Panc1 (cell line): ENCODE results near the gene TMPRSS13. TPM values are rescaled to one million over a fixed set of nuclear protein-coding genes. Genes with fewer than 3 reads are reported as not detected.

Source experiments
- ATAC-seq: fragments of 200-7000 bp; cut with Tn5 transposase; 2 replicates; pipeline ENCODE4 v1.9.1; 2020; ENCODE audit warnings: mild to moderate bottlenecking, moderate library complexity
- BruUV-seq: library from RNA; stranded (reverse); fragments of 400-500 nt; replicated peaks from 2 replicates; lab custom pipeline; 2021; lab: Mats Ljungman, UMichigan
- CTCF ChIA-PET: fragments of 300-600 bp; sonication (Branson Sonifier 250); formaldehyde crosslinking; loops from one replicate; lab custom pipeline; 2022; ENCODE audit warnings: antibody characterized with exemption; lab: Charles Lee
- POLR2A ChIA-PET: fragments of 300-600 bp; sonication (Branson Sonifier 250); formaldehyde crosslinking; loops from one replicate; lab custom pipeline; 2022; ENCODE audit warnings: antibody characterized with exemption; lab: Charles Lee
- DNase-seq: peaks from one replicate; pipeline ENCODE4 v3.0.0-alpha.2; 2010; ENCODE audit warnings: low read depth, low spot score
- H3K27ac ChIP-seq: 2 replicates; pipeline ENCODE4 v1.5.1; 2011; ENCODE audit warnings: mild to moderate bottlenecking, low read length, inconsistent platforms
- H3K27me3 ChIP-seq: fragments of 200-500 bp; sonication (Bioruptor generic); 2 replicates; pipeline ENCODE4 v1.6.0; 2014; ENCODE audit warnings: low read length, inconsistent platforms; ENCODE audit not compliant: control insufficient read depth, insufficient read depth
- H3K36me3 ChIP-seq: fragments of 200-500 bp; sonication (Bioruptor generic); 2 replicates; pipeline ENCODE4 v1.5.1; 2014; ENCODE audit warnings: inconsistent platforms, mild to moderate bottlenecking, low read length, moderate library complexity; ENCODE audit not compliant: control insufficient read depth, insufficient read depth
- H3K4me1 ChIP-seq: 2 replicates; pipeline ENCODE4 v1.5.1; 2011; ENCODE audit warnings: inconsistent platforms, mild to moderate bottlenecking, low read length, moderate library complexity; ENCODE audit not compliant: control insufficient read depth, insufficient read depth
- H3K4me3 ChIP-seq, 2 experiments: 2 replicates each; pipeline ENCODE4 v1.5.1; 2011 to 2012; ENCODE audit warnings: low read depth in 2 of 2, low read length in 2 of 2, mild to moderate bottlenecking in 2 of 2, inconsistent platforms in 1 of 2, moderate library complexity in 1 of 2
- H3K9me3 ChIP-seq: fragments of 200-500 bp; sonication (Bioruptor generic); 2 replicates; pipeline ENCODE4 v1.5.1; 2014; ENCODE audit warnings: low read depth, mild to moderate bottlenecking, inconsistent platforms, low read length, moderate library complexity; ENCODE audit not compliant: control insufficient read depth, insufficient read depth
- CTCF ChIP-seq: fragments of 450-650 bp; IDR thresholded peaks from 2 replicates; pipeline ENCODE4 v1.5.1; 2017; ENCODE audit warnings: mild to moderate bottlenecking
- POLR2AphosphoS5 ChIP-seq: IDR thresholded peaks from 2 replicates; pipeline ENCODE4 v1.6.1; 2012; ENCODE audit warnings: mild to moderate bottlenecking, low read depth, low read length, moderate library complexity
- SIN3A ChIP-seq: IDR thresholded peaks from 2 replicates; pipeline ENCODE4 v1.6.1; 2012; ENCODE audit warnings: low read depth, mild to moderate bottlenecking, low read length, moderate library complexity, borderline replicate concordance; ENCODE audit not compliant: insufficient read depth
- TCF7L2 ChIP-seq: IDR thresholded peaks from 2 replicates; pipeline ENCODE4 v1.6.1; 2011; ENCODE audit warnings: mild to moderate bottlenecking, low read depth, low read length, inconsistent platforms
- in situ Hi-C: cut with HindIII; loops from 2 replicates; pipeline ENCODE4 v1.10.0; 2016; ENCODE audit warnings: low sequenced_read_pairs, low pct_unique_long_range_greater_than_20kb
- intact Hi-C: fragments of 100-400 bp; cut with micrococcal nuclease; formaldehyde crosslinking; loops from one replicate; pipeline ENCODE4 v1.10.0; 2022; ENCODE audit not compliant: unreplicated experiment
- total RNA-seq: library from RNA; stranded (reverse); gene quantifications from one replicate; pipeline ENCODE4 v1.2.1, GENCODE V29; 2021; ENCODE audit not compliant: unreplicated experiment
- TF ChIP-seq, protein P1 (sequence below), 2 experiments: IDR thresholded peaks; 2 replicates each; pipeline ENCODE4 v1.6.1; 2011 to 2012; ENCODE audit warnings: low read depth in 2 of 2, control low read depth in 1 of 2, low read length in 1 of 2, mild to moderate bottlenecking in 1 of 2, moderate library complexity in 1 of 2; ENCODE audit not compliant: insufficient read depth in 1 of 2

Gene TMPRSS13
- total RNA-seq, 1 experiment from 2014 or later, result not detected

DNA sequence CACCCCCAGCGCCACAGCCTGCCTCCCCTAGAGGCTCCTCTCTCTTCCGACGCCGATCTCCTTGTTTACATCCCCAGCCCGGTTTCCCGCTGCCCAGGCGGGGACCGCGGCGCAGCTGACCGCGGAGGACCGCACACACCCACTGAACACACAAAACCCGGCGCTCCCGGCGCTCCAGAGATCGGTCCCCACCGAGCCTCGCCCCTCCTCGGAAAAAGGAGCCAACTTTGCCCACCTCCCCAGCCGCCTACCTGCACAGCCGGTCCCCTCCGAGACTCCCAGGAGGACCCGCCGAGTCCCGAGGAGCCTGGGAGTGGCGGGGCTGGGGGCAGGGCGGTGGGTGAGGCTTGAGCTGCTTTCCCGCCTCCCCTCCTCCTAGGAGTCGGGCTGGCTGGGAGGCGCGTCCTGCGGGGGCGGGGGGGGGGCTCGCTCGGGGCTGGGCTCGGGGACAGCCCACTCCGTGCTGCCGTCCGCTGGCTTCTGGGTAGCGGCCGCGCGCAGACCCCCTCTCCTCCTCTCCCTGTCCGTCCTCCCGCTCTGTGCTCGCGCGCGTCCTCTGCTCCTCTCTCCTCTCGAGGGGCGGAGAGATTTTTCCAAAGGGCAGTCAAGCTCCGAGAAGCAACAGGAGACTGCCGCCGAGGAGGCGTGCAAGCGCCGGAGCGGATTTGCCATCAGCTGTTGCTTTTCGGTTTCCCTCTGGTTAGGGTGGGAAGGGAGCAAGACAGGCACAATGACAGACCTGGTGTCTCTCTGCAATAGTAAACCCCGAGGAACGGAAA lies 52.7 kb downstream of the TMPRSS13 start, which contains the start of gene FXYD6:
Gene FXYD6 (minus strand): TSS at position 318 of the 779 bp plus-strand sequence. CDS start 33,882 bp downstream, outside the sequence.
- in situ Hi-C loops (no loop called here), intact Hi-C loops (no loop called here)
- DNase-seq (no peak), ATAC-seq (peak; percentile 32)
- peaks cover 69% of the 10 kb centered on the region for H3K27me3 ChIP-seq
- H3K9me3 ChIP-seq, result no peaks in the 10 kb centered on the region
- H3K27ac ChIP-seq, result no peak within 1 kb of the TSS
- H3K4me1 ChIP-seq, result peaks cover 12% of the 10 kb centered on the region; the same call in 1 of the 2 replicates
- no peaks in the 10 kb centered on the region for H3K36me3 ChIP-seq
- no TSS peak for BruUV-seq
- TF ChIP-seq TCF7L2 (no peak), CTCF (no peak), SIN3A (no peak), POLR2AphosphoS5 (no peak)
- TF ChIP-seq, protein P1, sequence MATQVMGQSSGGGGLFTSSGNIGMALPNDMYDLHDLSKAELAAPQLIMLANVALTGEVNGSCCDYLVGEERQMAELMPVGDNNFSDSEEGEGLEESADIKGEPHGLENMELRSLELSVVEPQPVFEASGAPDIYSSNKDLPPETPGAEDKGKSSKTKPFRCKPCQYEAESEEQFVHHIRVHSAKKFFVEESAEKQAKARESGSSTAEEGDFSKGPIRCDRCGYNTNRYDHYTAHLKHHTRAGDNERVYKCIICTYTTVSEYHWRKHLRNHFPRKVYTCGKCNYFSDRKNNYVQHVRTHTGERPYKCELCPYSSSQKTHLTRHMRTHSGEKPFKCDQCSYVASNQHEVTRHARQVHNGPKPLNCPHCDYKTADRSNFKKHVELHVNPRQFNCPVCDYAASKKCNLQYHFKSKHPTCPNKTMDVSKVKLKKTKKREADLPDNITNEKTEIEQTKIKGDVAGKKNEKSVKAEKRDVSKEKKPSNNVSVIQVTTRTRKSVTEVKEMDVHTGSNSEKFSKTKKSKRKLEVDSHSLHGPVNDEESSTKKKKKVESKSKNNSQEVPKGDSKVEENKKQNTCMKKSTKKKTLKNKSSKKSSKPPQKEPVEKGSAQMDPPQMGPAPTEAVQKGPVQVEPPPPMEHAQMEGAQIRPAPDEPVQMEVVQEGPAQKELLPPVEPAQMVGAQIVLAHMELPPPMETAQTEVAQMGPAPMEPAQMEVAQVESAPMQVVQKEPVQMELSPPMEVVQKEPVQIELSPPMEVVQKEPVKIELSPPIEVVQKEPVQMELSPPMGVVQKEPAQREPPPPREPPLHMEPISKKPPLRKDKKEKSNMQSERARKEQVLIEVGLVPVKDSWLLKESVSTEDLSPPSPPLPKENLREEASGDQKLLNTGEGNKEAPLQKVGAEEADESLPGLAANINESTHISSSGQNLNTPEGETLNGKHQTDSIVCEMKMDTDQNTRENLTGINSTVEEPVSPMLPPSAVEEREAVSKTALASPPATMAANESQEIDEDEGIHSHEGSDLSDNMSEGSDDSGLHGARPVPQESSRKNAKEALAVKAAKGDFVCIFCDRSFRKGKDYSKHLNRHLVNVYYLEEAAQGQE (IDR thresholded peaks at IDR 0.05; ENCODE audit: insufficient read depth in 1 of 2, low read depth in 2 of 2, low read length in 1 of 2), result no peak
- H3K4me3 ChIP-seq, result peak within 1 kb of the TSS; percentile 29 to 37
- POLR2A ChIA-PET, result no interaction called here
- CTCF ChIA-PET, result interaction anchor here (0.6 to 1.3 kb wide), 4 partner anchors 12 to 145 kb away, joined by 3 to 5 read pairs (median 3); no protein-coding TSS in a partner anchor

DNA sequence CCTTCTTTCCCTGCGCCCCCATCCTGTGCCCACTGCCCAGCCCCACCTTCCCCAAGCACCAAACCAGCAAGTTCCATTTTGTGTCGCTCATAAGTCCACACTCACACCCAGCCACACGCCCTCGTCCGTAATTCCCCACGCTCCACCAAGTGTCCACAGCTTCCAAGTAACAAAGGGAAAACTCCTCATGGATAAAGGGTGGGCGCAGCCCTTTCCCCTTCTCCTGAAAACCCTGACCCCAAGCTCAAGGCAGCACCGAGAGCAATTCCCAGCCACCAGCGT lies 53.2 kb downstream of the TMPRSS13 start:
- ChIA-PET CTCF (interaction anchor here (0.6 to 0.7 kb wide), 2 partner anchors 12 to 145 kb away, joined by 3 to 5 read pairs; no protein-coding TSS in a partner anchor), POLR2A (no interaction called here)
- H3K27ac ChIP-seq, result no peak overlapping the region
- no peaks in the 10 kb centered on the region for H3K36me3 ChIP-seq
- intact Hi-C loops (no loop called here), in situ Hi-C loops (no loop called here)
- no TSS peak for BruUV-seq
- no peaks in the 10 kb centered on the region for H3K9me3 ChIP-seq
- peak overlapping the region; percentile 29 to 37 for H3K4me3 ChIP-seq
- no peak for DNase-seq
- peaks cover 65% of the 10 kb centered on the region for H3K27me3 ChIP-seq
- TF ChIP-seq TCF7L2, result no peak
- no peak for TF ChIP-seq CTCF
- no peak for TF ChIP-seq SIN3A
- TF ChIP-seq, protein P1 (IDR thresholded peaks at IDR 0.05; ENCODE audit: insufficient read depth in 1 of 2, low read depth in 2 of 2, low read length in 1 of 2), result no peak
- TF ChIP-seq POLR2AphosphoS5, result no peak
- no peak for ATAC-seq
- peaks cover 12% of the 10 kb centered on the region; the same call in 1 of the 2 replicates for H3K4me1 ChIP-seq
